HCEC 1CT (cell line): ENCODE data around the gene CLMN.
A peak's percentile ranks its signal among the peaks of the same experiment; 100 is the strongest.
"Not testable (repeated sequence)": the region's sequence is repeated elsewhere in the genome, so short reads cannot be mapped to it uniquely, and the experiment has no call there.

Experiments
- DNase-seq: peaks from one replicate; pipeline ENCODE4 v3.0.0-alpha.2; 2017

The CLMN gene

DNA sequence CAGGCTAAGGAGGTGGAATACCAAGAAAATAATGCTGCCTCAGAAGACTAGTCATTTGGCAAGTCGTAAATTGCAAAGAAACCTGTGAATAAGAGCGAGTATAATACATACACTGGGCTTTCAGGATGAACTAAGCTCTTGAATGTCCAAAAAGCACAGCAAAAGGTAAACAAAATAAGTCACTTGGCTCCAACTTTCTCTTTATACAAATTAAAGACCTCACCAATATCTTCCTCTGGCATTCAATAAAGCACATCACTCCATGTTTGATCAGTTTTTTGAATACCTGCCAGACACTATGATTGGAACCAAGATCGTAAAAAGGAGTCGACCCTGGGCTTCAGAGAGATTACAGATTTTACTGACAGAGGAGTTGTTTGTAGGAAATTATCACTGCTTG, 165.8 kb downstream of the CLMN start:
- no peak for DNase-seq

GRCh38 chr14:95151561-95151960, 168.1 kb downstream of the CLMN start:
- DNase-seq, result no peak

- no peak for DNase-seq
Measured at GRCh38 chr14:95150910-95151309, 168.8 kb downstream of the CLMN start.

GRCh38 chr14:95149441-95149840, 170.3 kb downstream of the CLMN start:
- DNase-seq, result no peak

GRCh38 chr14:95147597-95147996, 172.1 kb downstream of the CLMN start:
- DNase-seq, result no peak

DNA sequence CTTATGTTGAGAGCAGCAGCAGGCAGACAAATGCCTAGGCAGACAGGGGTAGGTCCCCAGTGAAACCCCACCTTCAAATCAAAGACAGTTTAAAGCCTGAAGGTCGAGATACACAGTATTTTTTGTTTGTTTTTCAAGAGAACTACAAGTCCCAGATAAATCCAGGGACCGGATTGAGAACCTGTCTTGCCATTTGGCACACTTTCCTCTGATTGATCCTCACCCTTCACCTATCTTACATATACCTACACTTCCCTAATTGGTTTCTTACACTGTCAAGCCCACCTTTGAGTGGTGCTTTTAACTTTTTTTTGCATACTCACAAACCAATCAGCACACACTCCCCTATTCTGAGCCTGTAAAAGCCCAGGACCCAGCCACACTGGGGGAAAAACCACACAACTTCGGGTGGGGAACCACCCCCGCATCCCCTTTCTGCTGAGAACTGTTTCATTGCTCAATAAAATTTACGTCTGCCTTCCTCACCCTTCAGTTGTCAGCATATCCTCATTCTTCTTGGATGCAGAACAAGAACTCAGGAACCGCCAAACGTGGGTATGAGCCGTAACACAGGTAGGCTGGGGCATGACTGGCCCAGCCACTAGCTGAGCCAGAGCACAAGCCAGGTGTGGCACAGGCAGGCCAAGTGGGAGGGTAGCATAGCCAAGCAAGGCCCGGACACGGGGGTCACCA, 173.5 kb downstream of the CLMN start:
- DNase-seq, result no peak

GRCh38 chr14:95144849-95145248, 174.9 kb downstream of the CLMN start:
- no peak for DNase-seq

GRCh38 chr14:95143808-95144620, 175.7 kb downstream of the CLMN start:
- DNase-seq, result no peak

GRCh38 chr14:95142208-95142607, 177.5 kb downstream of the CLMN start:
- no peak for DNase-seq

DNA sequence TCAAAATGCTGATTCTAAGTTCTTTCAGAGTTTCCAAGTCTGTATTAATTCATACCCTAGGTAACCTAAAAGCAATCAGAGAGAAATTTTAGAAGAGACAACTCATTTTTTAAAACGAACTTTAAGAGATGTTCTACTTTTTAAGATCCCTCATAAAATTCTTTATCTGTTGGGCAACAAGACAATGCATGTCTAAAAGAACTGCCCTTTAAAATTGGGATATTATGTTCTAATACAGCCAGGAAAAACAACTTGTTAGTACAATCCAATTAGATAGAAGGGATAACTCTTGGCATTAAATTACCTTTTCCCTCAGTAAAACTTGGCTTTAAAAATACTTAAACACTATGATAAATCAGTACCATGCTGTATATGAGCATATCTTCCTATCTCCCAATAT, 178.0 kb downstream of the CLMN start:
- DNase-seq, result no peak

- peak; percentile 58 for DNase-seq
Measured at GRCh38 chr14:95140060-95140858, 179.4 kb downstream of the CLMN start.

- no peak for DNase-seq
Measured at GRCh38 chr14:95138876-95139275, 180.8 kb downstream of the CLMN start.

DNA sequence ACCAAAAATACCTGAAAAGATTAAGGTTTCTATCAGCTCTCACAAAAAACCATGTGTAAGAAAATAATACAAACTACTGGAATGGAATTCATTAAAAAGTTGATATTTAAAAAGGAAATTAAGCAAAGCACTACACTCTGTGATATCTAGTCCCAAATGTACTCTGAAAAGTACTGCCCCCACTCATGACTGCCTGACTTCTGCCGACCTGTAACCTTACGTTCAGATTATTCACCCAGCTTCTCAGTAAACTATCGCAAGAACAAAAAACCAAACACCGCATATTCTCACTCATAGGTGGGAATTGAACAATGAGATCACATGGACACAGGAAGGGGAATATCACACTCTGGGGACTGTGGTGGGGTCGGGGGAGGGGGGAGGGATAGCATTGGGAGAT, 181.3 kb downstream of the CLMN start:
- not testable (repeated sequence) for DNase-seq

- no peak for DNase-seq
Measured at GRCh38 chr14:95137804-95138167, 181.9 kb downstream of the CLMN start.

GRCh38 chr14:95137164-95137803, 182.4 kb downstream of the CLMN start:
- DNase-seq, result no peak

DNA sequence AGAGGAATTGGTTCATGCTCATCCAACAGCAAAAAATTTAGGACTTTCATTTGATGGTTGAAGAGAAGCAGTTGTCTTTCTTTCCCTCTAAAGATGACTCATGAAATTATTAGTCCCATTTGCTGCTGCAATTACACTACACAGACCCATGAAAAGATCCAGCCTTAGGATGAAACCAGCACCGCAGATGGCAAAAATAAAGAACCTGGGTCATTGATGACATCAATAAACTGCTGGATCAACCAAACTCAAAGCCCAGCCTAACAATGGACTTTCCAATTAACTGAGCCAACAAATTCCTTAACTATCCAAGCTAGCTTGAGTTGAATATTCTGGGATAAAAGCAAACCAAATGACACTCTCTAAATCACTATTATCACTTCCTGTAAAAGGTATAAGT, 183.1 kb downstream of the CLMN start:
- no peak for DNase-seq

GRCh38 chr14:95134304-95134933, 185.3 kb downstream of the CLMN start:
- no peak for DNase-seq

DNA sequence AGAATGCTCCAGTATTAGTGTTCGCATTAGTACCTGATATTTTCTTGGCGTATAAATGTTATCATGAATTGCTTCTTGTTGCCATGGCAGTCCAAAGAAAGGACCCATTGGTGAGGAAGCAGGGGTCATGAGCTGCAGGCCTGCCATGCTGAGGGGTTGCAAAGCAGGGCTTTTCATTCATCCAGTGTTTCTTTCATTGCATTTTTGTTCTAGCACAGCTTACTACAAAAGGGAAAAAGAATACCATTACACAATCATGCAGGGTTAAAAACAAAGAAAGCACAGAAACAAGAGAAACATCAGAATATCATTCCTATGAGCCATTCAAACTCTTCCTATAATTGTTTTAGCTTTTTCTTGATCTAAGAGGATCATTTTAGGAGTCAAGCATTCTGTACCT, 186.4 kb downstream of the CLMN start:
- no peak for DNase-seq

DNA sequence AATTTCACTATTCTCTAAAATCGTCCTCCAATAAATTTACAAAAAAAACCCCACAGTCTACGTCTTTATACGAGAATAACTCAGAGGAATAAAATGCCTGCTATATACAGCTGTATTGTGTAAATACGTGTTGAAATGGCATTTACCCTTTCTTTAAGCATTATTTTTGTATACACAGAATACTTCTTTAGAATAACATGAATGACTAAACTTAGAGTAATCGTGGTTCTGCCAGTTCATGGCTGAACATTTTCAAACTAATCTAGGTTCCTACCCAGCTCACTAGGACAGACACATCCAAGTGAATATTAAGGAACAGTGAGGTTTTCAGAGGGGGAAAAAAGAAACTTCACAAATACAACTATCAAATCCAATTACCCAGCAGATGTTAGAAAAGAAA, 186.9 kb downstream of the CLMN start:
- DNase-seq, result peak; percentile 71
